ENCODE measurements around the gene DCAF17. TPM values are rescaled to one million over a fixed set of nuclear protein-coding genes. Genes with fewer than 3 reads are reported as not detected.

Gene DCAF17
- total and polyA plus RNA-seq, 12 donors, result 2.0 to 10.5 (median 7.4) TPM

- H3K4me3 ChIP-seq, result no peak overlapping the region
- DNase-seq (no peak), ATAC-seq (no peak)
- peaks cover 0 to 15% (median 0%) of the 10 kb centered on the region in 11 donors for H3K9me3 ChIP-seq
- intact Hi-C loops (cut with DNase I), result no loop called here
- H3K27me3 ChIP-seq, result no peaks in the 10 kb centered on the region
- no peak overlapping the region for H3K27ac ChIP-seq
- no peak for TF ChIP-seq CTCF (IDR thresholded peaks at IDR 0.05)
- no peaks in the 10 kb centered on the region for H3K4me1 ChIP-seq
- peaks cover 0 to 95% (median 10%) of the 10 kb centered on the region in 9 donors for H3K36me3 ChIP-seq
Measured at GRCh38 chr2:171459498-171459897, 25.5 kb downstream of the DCAF17 start.

GRCh38 chr2:171460537-171460936, 26.5 kb downstream of the DCAF17 start:
- WGBS, 2 donors, result 98 to 100% methylated on average over 1 of the region's 1 CpG
- DNase-seq (no peak), ATAC-seq (no peak)
- Histone ChIP-seq H3K9me3 (peaks cover 0 to 15% (median 0%) of the 10 kb centered on the region in 11 donors), H3K4me3 (no peak overlapping the region), H3K4me1 (no peaks in the 10 kb centered on the region), H3K36me3 (peaks cover 0 to 85% (median 10%) of the 10 kb centered on the region in 9 donors), H3K27me3 (no peaks in the 10 kb centered on the region), H3K27ac (no peak overlapping the region)
- TF ChIP-seq CTCF (IDR thresholded peaks at IDR 0.05), result no peak
- intact Hi-C loops (cut with DNase I), result no loop called here

- no peak for TF ChIP-seq CTCF (IDR thresholded peaks at IDR 0.05)
- H3K27ac ChIP-seq, result no peak overlapping the region
- intact Hi-C loops (cut with DNase I), result no loop called here
- peaks cover 0 to 66% (median 36%) of the 10 kb centered on the region in 9 donors for H3K36me3 ChIP-seq
- DNase-seq (no peak), ATAC-seq (no peak)
- no peaks in the 10 kb centered on the region for H3K9me3 ChIP-seq
- H3K4me1 ChIP-seq, result no peaks in the 10 kb centered on the region
- no peaks in the 10 kb centered on the region for H3K27me3 ChIP-seq
- H3K4me3 ChIP-seq, result no peak overlapping the region
- 94% methylated on average over 4 of the region's 4 CpGs for WGBS, 2 donors
Measured at GRCh38 chr2:171469176-171469575, 35.1 kb downstream of the DCAF17 start.

GRCh38 chr2:171470129-171470528, 36.1 kb downstream of the DCAF17 start:
- DNase-seq, result no peak
- no peak for TF ChIP-seq CTCF (IDR thresholded peaks at IDR 0.05)
- no peaks in the 10 kb centered on the region for H3K4me1 ChIP-seq
- ATAC-seq, result no peak
- H3K36me3 ChIP-seq, result peaks cover 0 to 75% (median 39%) of the 10 kb centered on the region in 9 donors
- intact Hi-C loops (cut with DNase I), result no loop called here
- no peaks in the 10 kb centered on the region for H3K9me3 ChIP-seq
- no peaks in the 10 kb centered on the region for H3K27me3 ChIP-seq
- no peak overlapping the region for H3K27ac ChIP-seq
- 98% methylated on average over 5 of the region's 5 CpGs for WGBS, 2 donors
- H3K4me3 ChIP-seq, result no peak overlapping the region
